ENCODE results near the gene GRK4.
"Not testable (repeated sequence)": the region's sequence is repeated elsewhere in the genome, so short reads cannot be mapped to it uniquely, and the experiment has no call there.

The GRK4 gene

GRCh38 chr4:2945619-2946604, 17.5 kb upstream of the GRK4 start:
- H3K4me3 ChIP-seq (ENCODE audit: low read length); H3K27me3 ChIP-seq (ENCODE audit: control insufficient read depth, insufficient read depth, low read length); H3K9ac ChIP-seq (ENCODE audit: low read length); H3K4me1 ChIP-seq (ENCODE audit: control insufficient read depth, low read depth, low read length); H3K9me3 ChIP-seq (ENCODE audit: control insufficient read depth, low read depth, low read length); H3K27ac ChIP-seq (ENCODE audit: low read length): not testable (repeated sequence)
- H3K36me3 ChIP-seq (ENCODE audit: control insufficient read depth, low read depth, low read length) = peaks cover 83% of the 10 kb centered on the region

- peaks cover 80% of the 10 kb centered on the region for H3K36me3 ChIP-seq (ENCODE audit: control insufficient read depth, low read depth, low read length)
These were observed 16.4 kb upstream of the GRK4 start for GRCh38 chr4:2946812-2947600.

GRCh38 chr4:2947926-2948325, 15.4 kb upstream of the GRK4 start:
- no peak overlapping the region for H3K9ac ChIP-seq (ENCODE audit: low read length)
- H3K9me3 ChIP-seq (ENCODE audit: control insufficient read depth, low read depth, low read length) = no peaks in the 10 kb centered on the region
- no peaks in the 10 kb centered on the region for H3K4me1 ChIP-seq (ENCODE audit: control insufficient read depth, low read depth, low read length)
- peaks cover 75% of the 10 kb centered on the region for H3K36me3 ChIP-seq (ENCODE audit: control insufficient read depth, low read depth, low read length)
- no peak overlapping the region for H3K27ac ChIP-seq (ENCODE audit: low read length)
- H3K4me3 ChIP-seq (ENCODE audit: low read length) = no peak overlapping the region
- H3K27me3 ChIP-seq (ENCODE audit: control insufficient read depth, insufficient read depth, low read length) = no peaks in the 10 kb centered on the region

More at GRCh38 chr4:2946812-2947600, 16.4 kb upstream of the GRK4 start:
- Histone ChIP-seq H3K27ac (ENCODE audit: low read length) (no peak overlapping the region), H3K4me1 (ENCODE audit: control insufficient read depth, low read depth, low read length) (no peaks in the 10 kb centered on the region), H3K4me3 (ENCODE audit: low read length) (no peak overlapping the region), H3K27me3 (ENCODE audit: control insufficient read depth, insufficient read depth, low read length) (no peaks in the 10 kb centered on the region), H3K9ac (ENCODE audit: low read length) (no peak overlapping the region), H3K9me3 (ENCODE audit: control insufficient read depth, low read depth, low read length) (no peaks in the 10 kb centered on the region)

- H3K9ac ChIP-seq (ENCODE audit: low read length) = no peak overlapping the region
- H3K27ac ChIP-seq (ENCODE audit: low read length) = no peak overlapping the region
- no peak overlapping the region for H3K4me3 ChIP-seq (ENCODE audit: low read length)
- no peaks in the 10 kb centered on the region for H3K4me1 ChIP-seq (ENCODE audit: control insufficient read depth, low read depth, low read length)
- H3K27me3 ChIP-seq (ENCODE audit: control insufficient read depth, insufficient read depth, low read length) = no peaks in the 10 kb centered on the region
- H3K36me3 ChIP-seq (ENCODE audit: control insufficient read depth, low read depth, low read length) = peaks cover 75% of the 10 kb centered on the region
- no peaks in the 10 kb centered on the region for H3K9me3 ChIP-seq (ENCODE audit: control insufficient read depth, low read depth, low read length)
These were observed 14.2 kb upstream of the GRK4 start for GRCh38 chr4:2948895-2949781.

- Histone ChIP-seq H3K27me3 (ENCODE audit: control insufficient read depth, insufficient read depth, low read length) (no peaks in the 10 kb centered on the region), H3K9ac (ENCODE audit: low read length) (no peak overlapping the region), H3K9me3 (ENCODE audit: control insufficient read depth, low read depth, low read length) (no peaks in the 10 kb centered on the region), H3K27ac (ENCODE audit: low read length) (no peak overlapping the region), H3K4me3 (ENCODE audit: low read length) (no peak overlapping the region), H3K4me1 (ENCODE audit: control insufficient read depth, low read depth, low read length) (no peaks in the 10 kb centered on the region), H3K36me3 (ENCODE audit: control insufficient read depth, low read depth, low read length) (peaks cover 79% of the 10 kb centered on the region)
These were observed 13.6 kb upstream of the GRK4 start for GRCh38 chr4:2949782-2950125.

- H3K27ac ChIP-seq (ENCODE audit: low read length) = no peak overlapping the region
- H3K27me3 ChIP-seq (ENCODE audit: control insufficient read depth, insufficient read depth, low read length) = no peaks in the 10 kb centered on the region
- H3K4me3 ChIP-seq (ENCODE audit: low read length) = no peak overlapping the region
- H3K36me3 ChIP-seq (ENCODE audit: control insufficient read depth, low read depth, low read length) = peaks cover 74% of the 10 kb centered on the region
- peaks cover under 1% of the 10 kb centered on the region for H3K9me3 ChIP-seq (ENCODE audit: control insufficient read depth, low read depth, low read length)
- H3K9ac ChIP-seq (ENCODE audit: low read length) = no peak overlapping the region
- no peaks in the 10 kb centered on the region for H3K4me1 ChIP-seq (ENCODE audit: control insufficient read depth, low read depth, low read length)
These were observed 13.0 kb upstream of the GRK4 start for GRCh38 chr4:2950221-2950989.

- Histone ChIP-seq H3K4me1 (ENCODE audit: control insufficient read depth, low read depth, low read length) (no peaks in the 10 kb centered on the region), H3K27me3 (ENCODE audit: control insufficient read depth, insufficient read depth, low read length) (no peaks in the 10 kb centered on the region), H3K9me3 (ENCODE audit: control insufficient read depth, low read depth, low read length) (peaks cover 7% of the 10 kb centered on the region), H3K4me3 (ENCODE audit: low read length) (no peak overlapping the region), H3K27ac (ENCODE audit: low read length) (no peak overlapping the region), H3K36me3 (ENCODE audit: control insufficient read depth, low read depth, low read length) (peaks cover 81% of the 10 kb centered on the region), H3K9ac (ENCODE audit: low read length) (no peak overlapping the region)
These were observed 9.9 kb upstream of the GRK4 start for GRCh38 chr4:2953496-2953895.

- Histone ChIP-seq H3K9ac (ENCODE audit: low read length) (no peak overlapping the region), H3K27ac (ENCODE audit: low read length) (no peak overlapping the region)
These were observed 8.8 kb upstream of the GRK4 start for GRCh38 chr4:2954358-2955185.

GRCh38 chr4:2955186-2956044, 8.0 kb upstream of the GRK4 start:
- H3K9me3 ChIP-seq (ENCODE audit: control insufficient read depth, low read depth, low read length); H3K4me1 ChIP-seq (ENCODE audit: control insufficient read depth, low read depth, low read length); H3K9ac ChIP-seq (ENCODE audit: low read length); H3K27ac ChIP-seq (ENCODE audit: low read length); H3K27me3 ChIP-seq (ENCODE audit: control insufficient read depth, insufficient read depth, low read length); H3K4me3 ChIP-seq (ENCODE audit: low read length): not testable (repeated sequence)
- peaks cover 65% of the 10 kb centered on the region for H3K36me3 ChIP-seq (ENCODE audit: control insufficient read depth, low read depth, low read length)

More at GRCh38 chr4:2954358-2955185, 8.8 kb upstream of the GRK4 start:
- Histone ChIP-seq H3K4me1 (ENCODE audit: control insufficient read depth, low read depth, low read length) (no peaks in the 10 kb centered on the region), H3K9me3 (ENCODE audit: control insufficient read depth, low read depth, low read length) (peaks cover 7% of the 10 kb centered on the region), H3K36me3 (ENCODE audit: control insufficient read depth, low read depth, low read length) (peaks cover 74% of the 10 kb centered on the region), H3K27me3 (ENCODE audit: control insufficient read depth, insufficient read depth, low read length) (no peaks in the 10 kb centered on the region), H3K4me3 (ENCODE audit: low read length) (no peak overlapping the region)

All from iPS-18a (cell line).